CD4-positive, alpha-beta T cell treated with Interleukin-1 beta for 1 hour (primary cell): Measurements from ENCODE around the gene ASB16.
"Not testable (repeated sequence)": the region's sequence is repeated elsewhere in the genome, so short reads cannot be mapped to it uniquely, and the experiment has no call there.

Experiments used
- DNase-seq, 2 donors: peaks; one replicate each; pipeline ENCODE4 v3.0.0-alpha.2; 2020 to 2022

Gene ASB16

GRCh38 chr17:44147812-44148211 is 22.7 kb upstream of the ASB16 start:
- no peak for DNase-seq

GRCh38 chr17:44149066-44149465 is 21.4 kb upstream of the ASB16 start:
- not testable (repeated sequence) for DNase-seq

GRCh38 chr17:44149750-44150329 is 20.7 kb upstream of the ASB16 start:
- DNase-seq, result no peak

- DNase-seq, result no peak
Measured at GRCh38 chr17:44152875-44153274, 17.6 kb upstream of the ASB16 start.

- DNase-seq, result no peak
Measured at GRCh38 chr17:44155488-44155887, 15.0 kb upstream of the ASB16 start.

GRCh38 chr17:44159519-44160210 is 10.8 kb upstream of the ASB16 start:
- DNase-seq, result peak; percentile 20 to 56

GRCh38 chr17:44164476-44164875 is 6.0 kb upstream of the ASB16 start:
- no peak for DNase-seq

- DNase-seq, result no peak
Measured at GRCh38 chr17:44167181-44167861, 3.2 kb upstream of the ASB16 start.

- DNase-seq, result no peak
Measured at GRCh38 chr17:44170135-44170498, 387 bp upstream of the ASB16 start.

- DNase-seq, result no peak
Measured at GRCh38 chr17:44171931-44172455, 1.5 kb downstream of the ASB16 start.

GRCh38 chr17:44174427-44174826 is 3.9 kb downstream of the ASB16 start:
- no peak for DNase-seq

- DNase-seq, result no peak
Measured at GRCh38 chr17:44176257-44176656, 5.8 kb downstream of the ASB16 start.

GRCh38 chr17:44176671-44177501 is 6.4 kb downstream of the ASB16 start:
- no peak for DNase-seq

GRCh38 chr17:44177640-44178039 is 7.1 kb downstream of the ASB16 start:
- no peak for DNase-seq

- DNase-seq, result no peak
Measured at GRCh38 chr17:44178133-44178532, 7.6 kb downstream of the ASB16 start.

- no peak for DNase-seq
Measured at GRCh38 chr17:44183024-44183423, 12.5 kb downstream of the ASB16 start.

GRCh38 chr17:44184212-44184810 is 13.8 kb downstream of the ASB16 start:
- no peak for DNase-seq

GRCh38 chr17:44186307-44187130 is 16.0 kb downstream of the ASB16 start, which contains the start of gene TMUB2:
TMUB2 (plus strand) TSS chr17:44186972; CDS start chr17:44187709, 737 bp downstream.
- peak; percentile 99 for DNase-seq

- DNase-seq, result peak; percentile 41 to 60
Measured at GRCh38 chr17:44187131-44187899, 16.8 kb downstream of the ASB16 start.

GRCh38 chr17:44188576-44189403 is 18.3 kb downstream of the ASB16 start:
- no peak for DNase-seq
